ENCODE results near the gene TMEM182. TPM values are rescaled to one million over a fixed set of nuclear protein-coding genes. Genes with fewer than 3 reads are reported as not detected.

Gene TMEM182
- total RNA-seq, 1 experiment from 2014 or later: 5.3 TPM

DNA sequence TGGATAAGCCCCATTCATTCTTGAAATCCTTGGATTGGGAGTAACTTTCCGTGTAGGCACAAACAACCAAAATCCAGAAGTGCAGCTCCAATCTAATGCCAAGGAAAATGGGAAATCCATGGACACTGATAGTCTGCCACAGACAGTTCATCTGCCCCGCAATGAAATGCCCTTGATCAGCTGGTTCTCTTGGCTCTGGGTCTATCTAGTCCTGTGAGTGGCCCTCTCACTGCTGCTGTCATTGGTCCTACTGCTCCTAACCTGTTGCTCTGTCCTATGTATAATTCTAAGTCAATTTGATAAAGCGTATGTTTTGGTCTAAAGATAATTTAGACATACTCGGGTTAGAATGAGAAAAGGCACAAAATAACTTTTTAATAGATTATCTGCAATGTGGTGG lies 13.7 kb upstream of the TMEM182 start:
- Mint-ChIP-seq H3K4me1 (ENCODE audit: insufficient read depth, unreplicated experiment) (no peaks in the 10 kb centered on the region), H3K27ac (ENCODE audit: low read depth, unreplicated experiment) (no peak overlapping the region), H3K9me3 (ENCODE audit: unreplicated experiment) (no peaks in the 10 kb centered on the region), H3K36me3 (ENCODE audit: insufficient read depth, unreplicated experiment) (no peaks in the 10 kb centered on the region), H3K4me3 (ENCODE audit: unreplicated experiment) (no peak overlapping the region), H3K27me3 (ENCODE audit: insufficient read depth, unreplicated experiment) (no peaks in the 10 kb centered on the region)
- ChIA-PET POLR2A (interaction anchor here (0.7 kb wide), 1 partner anchor 11 kb away, joined by 3 read pairs; a partner anchor contains a TSS), CTCF (interaction anchor here (0.9 to 2.1 kb wide), 5 partner anchors 11 to 58 kb away, joined by 4 to 11 read pairs (median 5); a partner anchor contains a TSS)
- TF ChIP-seq, protein P1, sequence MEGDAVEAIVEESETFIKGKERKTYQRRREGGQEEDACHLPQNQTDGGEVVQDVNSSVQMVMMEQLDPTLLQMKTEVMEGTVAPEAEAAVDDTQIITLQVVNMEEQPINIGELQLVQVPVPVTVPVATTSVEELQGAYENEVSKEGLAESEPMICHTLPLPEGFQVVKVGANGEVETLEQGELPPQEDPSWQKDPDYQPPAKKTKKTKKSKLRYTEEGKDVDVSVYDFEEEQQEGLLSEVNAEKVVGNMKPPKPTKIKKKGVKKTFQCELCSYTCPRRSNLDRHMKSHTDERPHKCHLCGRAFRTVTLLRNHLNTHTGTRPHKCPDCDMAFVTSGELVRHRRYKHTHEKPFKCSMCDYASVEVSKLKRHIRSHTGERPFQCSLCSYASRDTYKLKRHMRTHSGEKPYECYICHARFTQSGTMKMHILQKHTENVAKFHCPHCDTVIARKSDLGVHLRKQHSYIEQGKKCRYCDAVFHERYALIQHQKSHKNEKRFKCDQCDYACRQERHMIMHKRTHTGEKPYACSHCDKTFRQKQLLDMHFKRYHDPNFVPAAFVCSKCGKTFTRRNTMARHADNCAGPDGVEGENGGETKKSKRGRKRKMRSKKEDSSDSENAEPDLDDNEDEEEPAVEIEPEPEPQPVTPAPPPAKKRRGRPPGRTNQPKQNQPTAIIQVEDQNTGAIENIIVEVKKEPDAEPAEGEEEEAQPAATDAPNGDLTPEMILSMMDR (IDR thresholded peaks at IDR 0.05; ENCODE audit: unreplicated experiment): no peak
- intact Hi-C loops (cut with micrococcal nuclease): no loop called here
- BruUV-seq (replicated peaks): no TSS peak
- no peak for DNase-seq (ENCODE audit: unreplicated experiment)

DNA sequence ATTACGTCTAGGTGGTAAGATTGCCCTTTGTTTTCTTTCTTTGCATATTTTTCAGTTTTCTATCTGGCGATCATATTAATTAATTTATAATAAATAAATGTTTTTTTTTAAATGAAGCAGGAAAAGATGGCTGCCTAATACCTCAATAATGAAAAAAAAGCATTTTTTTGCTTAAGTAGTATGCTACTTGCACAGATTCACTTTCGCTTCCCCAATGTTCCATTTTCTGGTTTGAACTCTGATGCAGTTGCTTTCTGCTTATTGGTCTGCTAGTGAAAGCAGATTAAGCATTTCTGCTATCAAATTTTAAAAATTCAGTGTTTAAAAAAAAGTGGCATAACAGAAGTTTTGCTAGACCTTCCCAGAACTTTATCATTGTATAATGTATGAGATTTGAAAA lies 11.9 kb upstream of the TMEM182 start:
- ChIA-PET POLR2A (no interaction called here), CTCF (no interaction called here)
- no peaks in the 10 kb centered on the region for H3K9me3 Mint-ChIP-seq (ENCODE audit: unreplicated experiment)

GRCh38 chr2:102753563-102754159 lies 8.2 kb upstream of the TMEM182 start:
- Mint-ChIP-seq H3K9me3 (ENCODE audit: unreplicated experiment) (no peaks in the 10 kb centered on the region), H3K27me3 (ENCODE audit: insufficient read depth, unreplicated experiment) (no peaks in the 10 kb centered on the region), H3K27ac (ENCODE audit: low read depth, unreplicated experiment) (no peak overlapping the region), H3K36me3 (ENCODE audit: insufficient read depth, unreplicated experiment) (no peaks in the 10 kb centered on the region), H3K4me3 (ENCODE audit: unreplicated experiment) (no peak overlapping the region), H3K4me1 (ENCODE audit: insufficient read depth, unreplicated experiment) (no peaks in the 10 kb centered on the region)
- TF ChIP-seq, protein P1 (IDR thresholded peaks at IDR 0.05; ENCODE audit: unreplicated experiment): peak; percentile 64
- POLR2A ChIA-PET: interaction anchor here (0.8 to 1.1 kb wide), 2 partner anchors 40 to 63 kb away, joined by 3 to 4 read pairs; no protein-coding TSS in a partner anchor
- DNase-seq (ENCODE audit: unreplicated experiment): peak; percentile 56
- CTCF ChIA-PET: interaction anchor here (0.6 to 7.3 kb wide), 28 partner anchors 10 to 1851 kb away, joined by 3 to 96 read pairs (median 4); partner anchors contain the start of genes SLC9A4 and TMEM182
- intact Hi-C loops (cut with micrococcal nuclease): loop anchor here (1.0 kb wide), 1 partner anchor 53 kb away; no protein-coding TSS in a partner anchor
- BruUV-seq (replicated peaks): no TSS peak

More for the DNA sequence above, 11.9 kb upstream of the TMEM182 start:
- no TSS peak for BruUV-seq (replicated peaks)
- no peak overlapping the region for H3K4me3 Mint-ChIP-seq (ENCODE audit: unreplicated experiment)
- TF ChIP-seq, protein P1 (IDR thresholded peaks at IDR 0.05; ENCODE audit: unreplicated experiment): no peak
- DNase-seq (ENCODE audit: unreplicated experiment): no peak
- intact Hi-C loops (cut with micrococcal nuclease): no loop called here
- H3K36me3 Mint-ChIP-seq (ENCODE audit: insufficient read depth, unreplicated experiment): no peaks in the 10 kb centered on the region
- H3K4me1 Mint-ChIP-seq (ENCODE audit: insufficient read depth, unreplicated experiment): no peaks in the 10 kb centered on the region
- H3K27ac Mint-ChIP-seq (ENCODE audit: low read depth, unreplicated experiment): no peak overlapping the region
- H3K27me3 Mint-ChIP-seq (ENCODE audit: insufficient read depth, unreplicated experiment): no peaks in the 10 kb centered on the region

GRCh38 chr2:102754456-102755145 lies 7.2 kb upstream of the TMEM182 start:
- no peaks in the 10 kb centered on the region for H3K27me3 Mint-ChIP-seq (ENCODE audit: insufficient read depth, unreplicated experiment)
- CTCF ChIA-PET: interaction anchor here (0.5 to 7.3 kb wide), 16 partner anchors 10 to 1648 kb away, joined by 3 to 96 read pairs (median 13); a partner anchor contains a TSS
- DNase-seq (ENCODE audit: unreplicated experiment): no peak
- H3K4me3 Mint-ChIP-seq (ENCODE audit: unreplicated experiment): no peak overlapping the region
- no peaks in the 10 kb centered on the region for H3K4me1 Mint-ChIP-seq (ENCODE audit: insufficient read depth, unreplicated experiment)
- no peaks in the 10 kb centered on the region for H3K9me3 Mint-ChIP-seq (ENCODE audit: unreplicated experiment)
- H3K27ac Mint-ChIP-seq (ENCODE audit: low read depth, unreplicated experiment): no peak overlapping the region
- no peaks in the 10 kb centered on the region for H3K36me3 Mint-ChIP-seq (ENCODE audit: insufficient read depth, unreplicated experiment)
- intact Hi-C loops (cut with micrococcal nuclease): no loop called here
- TF ChIP-seq, protein P1 (IDR thresholded peaks at IDR 0.05; ENCODE audit: unreplicated experiment): no peak
- no TSS peak for BruUV-seq (replicated peaks)
- POLR2A ChIA-PET: interaction anchor here (0.8 kb wide), 1 partner anchor 39 kb away, joined by 3 read pairs; no protein-coding TSS in a partner anchor
